SK-N-SH (cell line): Measurements from ENCODE around the gene XPO1. TPM values are rescaled to one million over a fixed set of nuclear protein-coding genes. Genes with fewer than 3 reads are reported as not detected.
"Not testable (repeated sequence)": the region's sequence is repeated elsewhere in the genome, so short reads cannot be mapped to it uniquely, and the experiment has no call there.

ENCODE experiments used
- CTCF ChIA-PET: fragments of 300-600, 350-600 bp; formaldehyde crosslinking; extraction: SDS; loops from one replicate; lab custom pipeline; 2021; lab: Yijun Ruan, JAX
- POLR2A ChIA-PET: fragments of 350-600 bp; sonication (Branson Sonifier 250); formaldehyde crosslinking; extraction: SDS; loops from one replicate; lab custom pipeline; 2020; ENCODE audit warnings: antibody characterized with exemption, inconsistent platforms; lab: Yijun Ruan, JAX
- DNase-seq: peaks from one replicate; pipeline ENCODE4 v3.0.0; 2012
- H2AFZ ChIP-seq: fragments of 200-600 bp; sonication (generic); 2 replicates; pipeline ENCODE4 v1.8.1; 2016; ENCODE audit warnings: antibody characterized with exemption, mild to moderate bottlenecking, low read depth
- H3F3A ChIP-seq: fragments of 200-600 bp; sonication (generic); replicated peaks from 2 replicates; pipeline ENCODE3; 2016; ENCODE audit warnings: antibody characterized with exemption, mild to moderate bottlenecking; ENCODE audit not compliant: insufficient read depth
- H3K27ac ChIP-seq, 2 experiments: fragments of 200-500 bp in 1 of 2; fragments of 200-600 bp in 1 of 2; sonication (Bioruptor generic) in 1 of 2; sonication (generic), shearing (Covaris generic) in 1 of 2; 2 replicates each; pipeline versions ENCODE4 v1.5.1 to v1.6.1; 2014 to 2016; ENCODE audit warnings: low read depth in 2 of 2, inconsistent platforms in 1 of 2, low read length in 1 of 2, mild to moderate bottlenecking in 1 of 2, mixed read lengths in 1 of 2
- H3K27me3 ChIP-seq: fragments of 200-600 bp; sonication (generic), shearing (Covaris generic); 2 replicates; pipeline ENCODE4 v1.6.1; 2016; ENCODE audit warnings: mixed run types; ENCODE audit not compliant: insufficient read depth
- H3K36me3 ChIP-seq, 2 experiments: fragments of 200-500 bp in 1 of 2; fragments of 200-600 bp in 1 of 2; sonication (Bioruptor generic) in 1 of 2; sonication (generic) in 1 of 2; replicated peaks in 1 of 2; 2 replicates each; pipeline versions ENCODE3 to v1.5.1; 2014 to 2016; ENCODE audit warnings: low read length in 1 of 2, mild to moderate bottlenecking in 1 of 2; ENCODE audit not compliant: insufficient read depth in 2 of 2, control insufficient read depth in 1 of 2
- H3K4me1 ChIP-seq, 2 experiments: fragments of 200-500 bp in 1 of 2; fragments of 200-600 bp in 1 of 2; sonication (Bioruptor generic) in 1 of 2; sonication (generic), shearing (Covaris generic) in 1 of 2; 2 replicates each; pipeline versions ENCODE4 v1.5.1 to v1.6.1; 2014 to 2016; ENCODE audit warnings: low read depth in 1 of 2, low read length in 1 of 2, mixed run types in 1 of 2; ENCODE audit not compliant: insufficient read depth in 2 of 2, control insufficient read depth in 1 of 2
- H3K4me2 ChIP-seq: fragments of 200-600 bp; sonication (generic), shearing (Covaris generic); 2 replicates; pipeline ENCODE4 v1.6.1; 2017; ENCODE audit warnings: mixed run types
- H3K4me3 ChIP-seq, 2 experiments: fragments of 200-500 bp in 1 of 2; fragments of 200-600 bp in 1 of 2; sonication (Bioruptor generic) in 1 of 2; sonication (generic), shearing (Covaris generic) in 1 of 2; 2 replicates each; pipeline versions ENCODE4 v1.5.1 to v1.8.1; 2014 to 2016; ENCODE audit warnings: low read depth in 2 of 2, inconsistent platforms in 1 of 2, low read length in 1 of 2, mild to moderate bottlenecking in 1 of 2, mixed read lengths in 1 of 2, moderate library complexity in 1 of 2
- H3K79me2 ChIP-seq: fragments of 200-600 bp; sonication (generic); 2 replicates; pipeline ENCODE4 v1.8.1; 2017; ENCODE audit warnings: mild to moderate bottlenecking; ENCODE audit not compliant: insufficient read depth
- H3K9ac ChIP-seq: fragments of 200-600 bp; sonication (generic); 2 replicates; pipeline ENCODE4 v1.6.1; 2017; ENCODE audit warnings: mixed run types
- H3K9me2 ChIP-seq: fragments of 200-600 bp; sonication (generic); 2 replicates; pipeline ENCODE4 v1.6.1; 2017; ENCODE audit warnings: mixed run types
- H3K9me3 ChIP-seq: fragments of 200-600 bp; sonication (generic); 2 replicates; pipeline ENCODE4 v1.6.1; 2017; ENCODE audit warnings: mixed run types, mild to moderate bottlenecking, moderate library complexity
- H4K20me1 ChIP-seq: fragments of 200-600 bp; sonication (generic); 2 replicates; pipeline ENCODE4 v1.6.1; 2017; ENCODE audit warnings: mild to moderate bottlenecking, mixed run types; ENCODE audit not compliant: insufficient read depth
- CHD2 ChIP-seq: fragments of 150-350 bp; IDR thresholded peaks from 2 replicates; pipeline ENCODE4 v1.6.1; 2018; ENCODE audit warnings: low read length; ENCODE audit not compliant: partially characterized antibody
- EP300 ChIP-seq, 2 experiments: IDR thresholded peaks; 2 replicates each; pipeline versions ENCODE4 v1.4.0 to v1.6.1; 2012; ENCODE audit warnings: borderline replicate concordance in 1 of 2, low read depth in 1 of 2, low read length in 1 of 2
- EZH2phosphoT487 ChIP-seq: fragments of 200-600 bp; sonication (generic); IDR thresholded peaks from 2 replicates; pipeline ENCODE4 v1.6.1; 2017; ENCODE audit warnings: low read depth, mixed run types, mild to moderate bottlenecking, antibody characterized with exemption, moderate library complexity, borderline replicate concordance
- FOXJ3 ChIP-seq: sonication (generic); formaldehyde crosslinking; IDR thresholded peaks from 2 replicates; pipeline ENCODE4 v1.5.1; 2020; ENCODE audit warnings: mild to moderate bottlenecking, missing genetic modification reagents
- FOXM1 ChIP-seq: IDR thresholded peaks from 2 replicates; pipeline ENCODE4 v1.4.0; 2012; ENCODE audit warnings: low read depth, mild to moderate bottlenecking
- JUND ChIP-seq: IDR thresholded peaks from 2 replicates; pipeline ENCODE4 v1.4.0; 2012
- MAX ChIP-seq: IDR thresholded peaks from 2 replicates; pipeline ENCODE4 v1.4.0; 2012; ENCODE audit warnings: low read depth
- MEF2A ChIP-seq: IDR thresholded peaks from 2 replicates; pipeline ENCODE4 v1.4.0; 2012; ENCODE audit warnings: low read depth, borderline replicate concordance
- MXI1 ChIP-seq: IDR thresholded peaks from 2 replicates; pipeline ENCODE4 v1.6.1; 2012; ENCODE audit warnings: mild to moderate bottlenecking, low read depth, low read length, improper control_type of control experiment
- NFIC ChIP-seq: IDR thresholded peaks from 2 replicates; pipeline ENCODE4 v1.4.0; 2012; ENCODE audit warnings: borderline replicate concordance
- PBX3 ChIP-seq: IDR thresholded peaks from 2 replicates; pipeline ENCODE4; 2012
- RAD21 ChIP-seq: IDR thresholded peaks from 2 replicates; pipeline ENCODE4 v1.6.1; 2012; ENCODE audit warnings: mild to moderate bottlenecking, low read length
- RCOR1 ChIP-seq: fragments of 150-350 bp; IDR thresholded peaks from 2 replicates; pipeline ENCODE4 v1.6.1; 2017; ENCODE audit warnings: antibody characterized with exemption, low read length
- RFX5 ChIP-seq: IDR thresholded peaks from 2 replicates; pipeline ENCODE4 v1.6.1; 2012; ENCODE audit warnings: mild to moderate bottlenecking, improper control_type of control experiment, low read length
- RXRA ChIP-seq: IDR thresholded peaks from 2 replicates; pipeline ENCODE4 v1.4.0; 2012; ENCODE audit warnings: low read depth, mild to moderate bottlenecking, borderline replicate concordance
- TAF1 ChIP-seq: IDR thresholded peaks from 2 replicates; pipeline ENCODE4 v1.6.1; 2012; ENCODE audit warnings: low read depth, mild to moderate bottlenecking, low read length, moderate library complexity, borderline replicate concordance
- TCF12 ChIP-seq: IDR thresholded peaks from 2 replicates; pipeline ENCODE4 v1.4.0; 2012
- USF1 ChIP-seq: IDR thresholded peaks from 2 replicates; pipeline ENCODE4 v1.4.0; 2012; ENCODE audit warnings: low read depth, borderline replicate concordance
- WGBS: methylation state at CpG from one replicate; pipeline ENCODE4 v1.1.6; 2017; ENCODE audit warnings: low lambda C conversion rate; 5-methylcytosine and 5-hydroxymethylcytosine counted together
- polyA plus RNA-seq, 3 experiments: library from polyadenylated mRNA; depleted of rRNA; stranded (reverse); fragments of >200 nt; gene quantifications; 2 replicates each; pipeline ENCODE4 v1.2.3, GENCODE V29; 2012
- TF ChIP-seq, protein P1 (sequence below): fragments of 150-350 bp; IDR thresholded peaks from 2 replicates; pipeline ENCODE4 v1.6.1; 2017; ENCODE audit warnings: antibody characterized with exemption, low read length, low read depth, borderline replicate concordance

Gene XPO1
- polyA plus RNA-seq, 1 of the 3 experiments (the other 2 are of a cell fraction): 61.0 TPM

DNA sequence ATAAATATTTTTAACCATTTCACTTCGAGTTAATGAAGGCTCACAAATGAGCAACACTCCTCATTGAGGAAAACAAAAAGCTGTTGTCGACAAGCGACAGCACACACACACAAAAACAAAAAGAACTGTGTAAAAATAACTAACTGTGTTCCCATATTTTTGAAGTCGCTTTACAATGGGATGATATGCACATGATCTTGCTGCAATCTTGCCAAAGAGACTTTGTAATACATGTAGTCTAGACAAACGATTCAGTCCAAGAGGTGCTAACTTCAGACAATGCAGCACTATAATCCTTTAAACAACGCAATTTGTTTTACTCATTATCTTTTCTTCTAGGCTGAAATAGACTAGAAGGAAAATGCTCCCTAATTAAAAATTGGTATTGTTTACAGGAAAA, 60.1 kb downstream of the XPO1 start (continued):
- TF ChIP-seq RAD21 (no peak), RXRA (no peak), CHD2 (no peak), FOXJ3 (CRISPR knock-in tag) (no peak), USF1 (no peak), RFX5 (no peak)
- TF ChIP-seq, all 33 proteins: peak for 0

- POLR2A ChIA-PET, H3K4me3 ChIP-seq, H3K4me2 ChIP-seq, H3K27me3 ChIP-seq, DNase-seq, H3K9me3 ChIP-seq, H3K27ac ChIP-seq, H4K20me1 ChIP-seq, H3K9ac ChIP-seq, H3K9me2 ChIP-seq, H3K4me1 ChIP-seq, H2AFZ ChIP-seq: not testable (repeated sequence)
- peaks cover 28% of the 10 kb centered on the region for H3K79me2 ChIP-seq
- peaks cover 29 to 54% of the 10 kb centered on the region in 2 experiments for H3K36me3 ChIP-seq
- H3F3A ChIP-seq: peaks cover 63% of the 10 kb centered on the region
- WGBS: 89% methylated on average over 11 of the region's 12 CpGs
- CTCF ChIA-PET: interaction anchor here (0.7 kb wide), 2 partner anchors 50 to 1145 kb away, joined by 3 read pairs; no protein-coding TSS in a partner anchor
Observed at GRCh38 chr2:61476929-61477589, 61.1 kb downstream of the XPO1 start.

DNA sequence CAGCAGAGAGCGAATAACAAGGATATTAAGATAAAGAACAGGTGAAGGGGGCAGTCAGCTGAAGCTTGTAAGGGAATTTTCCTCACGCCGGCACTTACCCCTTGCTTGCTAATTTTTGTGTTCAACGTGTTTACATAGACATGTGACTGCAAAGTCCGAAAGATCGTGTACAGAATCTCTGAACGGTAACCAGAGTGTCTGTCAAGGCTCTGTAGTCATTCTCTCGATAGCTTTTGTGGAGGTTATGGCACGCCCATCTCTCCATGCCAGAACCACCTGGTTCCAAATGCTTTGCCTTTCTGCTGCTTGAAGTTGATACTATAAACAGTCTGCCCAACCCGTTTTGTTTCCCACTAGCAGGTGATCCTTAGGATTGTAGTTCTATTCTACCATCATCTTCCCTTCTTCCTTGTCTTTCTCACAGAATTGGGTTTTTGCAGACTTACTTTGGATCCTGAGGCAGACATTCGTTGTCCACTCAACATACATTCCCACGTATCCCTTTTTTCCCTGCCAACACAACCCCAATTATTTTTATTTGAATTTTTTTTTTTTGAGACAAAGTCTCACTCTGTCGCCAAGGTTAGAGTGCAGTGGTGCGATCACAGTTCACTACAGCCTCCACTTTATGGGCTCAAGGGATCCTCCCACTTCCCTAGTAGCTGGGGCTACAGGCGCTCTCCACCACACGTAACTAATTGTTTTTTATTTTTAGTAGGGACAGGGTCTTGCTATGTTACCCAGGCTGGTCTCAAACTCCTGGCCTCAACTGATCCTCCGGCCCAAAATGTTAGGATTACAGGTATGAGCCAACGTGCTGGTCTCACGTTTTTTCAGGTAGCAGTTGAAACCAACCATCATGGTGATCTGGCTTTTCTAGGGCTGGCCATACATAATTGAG, 66.0 kb downstream of the XPO1 start:
- POLR2A ChIA-PET: no interaction called here
- CTCF ChIA-PET: no interaction called here
- TF ChIP-seq FOXM1 (no peak), EZH2phosphoT487 (no peak), MEF2A (no peak), MAX (peak; percentile 42; the same call in 1 of the 2 replicates), JUND (no peak), MXI1 (peak; percentile 91), CHD2 (no peak), TCF12 (no peak), RAD21 (no peak), TAF1 (no peak), NFIC (no peak), EP300 (IDR thresholded peaks at IDR 0.05; ENCODE audit: borderline replicate concordance in 1 of 2, low read depth in 1 of 2, low read length in 1 of 2) (no peak), RCOR1 (no peak), PBX3 (no peak)
- TF ChIP-seq, protein P1, sequence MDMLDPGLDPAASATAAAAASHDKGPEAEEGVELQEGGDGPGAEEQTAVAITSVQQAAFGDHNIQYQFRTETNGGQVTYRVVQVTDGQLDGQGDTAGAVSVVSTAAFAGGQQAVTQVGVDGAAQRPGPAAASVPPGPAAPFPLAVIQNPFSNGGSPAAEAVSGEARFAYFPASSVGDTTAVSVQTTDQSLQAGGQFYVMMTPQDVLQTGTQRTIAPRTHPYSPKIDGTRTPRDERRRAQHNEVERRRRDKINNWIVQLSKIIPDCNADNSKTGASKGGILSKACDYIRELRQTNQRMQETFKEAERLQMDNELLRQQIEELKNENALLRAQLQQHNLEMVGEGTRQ: no peak

More for the DNA sequence above, 66.0 kb downstream of the XPO1 start:
- H3K27me3 ChIP-seq: no peaks in the 10 kb centered on the region
- H3K4me2 ChIP-seq: peak overlapping the region; percentile 84
- WGBS: 42% methylated on average over 19 of the region's 19 CpGs
- peak; percentile 27 for DNase-seq
- peaks cover 5 to 21% of the 10 kb centered on the region in 2 experiments for H3K36me3 ChIP-seq
- H3K4me3 ChIP-seq: peak overlapping the region; percentile 70 to 98
- H3K9me3 ChIP-seq: no peaks in the 10 kb centered on the region
- H2AFZ ChIP-seq: peak overlapping the region; percentile 53
- peaks cover 52% of the 10 kb centered on the region for H3K79me2 ChIP-seq
- no peaks in the 10 kb centered on the region for H3K9me2 ChIP-seq
- peaks cover 41% of the 10 kb centered on the region for H3F3A ChIP-seq
- H3K4me1 ChIP-seq: peaks cover 2 to 10% of the 10 kb centered on the region in 2 experiments; a peak in 3 of 4 replicates
- peak overlapping the region; percentile 90 to 98 for H3K27ac ChIP-seq
- peaks cover 29% of the 10 kb centered on the region for H4K20me1 ChIP-seq
- peak overlapping the region; percentile 99 for H3K9ac ChIP-seq
